K562 (cell line): ENCODE data around the gene ZNF81. TPM values are rescaled to one million over a fixed set of nuclear protein-coding genes. Genes with fewer than 3 reads are reported as not detected.

Source experiments
- ATAC-seq: fragments of 200-7000 bp; cut with Tn5 transposase; 3 replicates; pipeline ENCODE4 v1.9.1; 2020; ENCODE audit warnings: moderate library complexity
- BruUV-seq: library from RNA; stranded (reverse); fragments of 400-500 nt; replicated peaks from 2 replicates; lab custom pipeline; 2021; lab: Mats Ljungman, UMichigan
- CTCF ChIA-PET: fragments of 300-600 bp; formaldehyde crosslinking; extraction: SDS; loops from one replicate; lab custom pipeline; 2021; ENCODE audit warnings: low intra/inter-chr PET ratio; lab: Yijun Ruan, JAX
- POLR2A ChIA-PET: fragments of 300-600, 350-650 bp; sonication (Branson Sonifier 250); formaldehyde crosslinking; extraction: SDS; loops from one replicate; lab custom pipeline; 2021; ENCODE audit warnings: antibody characterized with exemption, inconsistent platforms; lab: Yijun Ruan, JAX
- DNase-seq, 4 experiments: peaks; one replicate each; pipeline versions ENCODE4 v3.0.0 to v3.0.0-alpha.2; 2011 to 2018; ENCODE audit warnings: low spot score in 3 of 4, mixed read lengths in 3 of 4; ENCODE audit errors: extremely low read depth in 1 of 4
- FAIRE-seq: peaks from 2 replicates; lab custom pipeline; 2011; peaks lifted over from hg19 to GRCh38; lab: Jason Lieb, UNC
- H2AFZ ChIP-seq: 2 replicates; pipeline ENCODE4 v1.6.0; 2011; ENCODE audit warnings: low read depth, low read length, control low read depth, inconsistent platforms
- H3K27ac ChIP-seq: fragments of 200-600 bp; 3 replicates; pipeline ENCODE4 v1.8.0; 2011; ENCODE audit warnings: low read depth, mild to moderate bottlenecking, control low read depth, inconsistent platforms, low read length, moderate library complexity, mixed read lengths; ENCODE audit errors: extremely low read depth
- H3K27me3 ChIP-seq, 2 experiments: fragments of 300-600 bp in 1 of 2; 2 replicates in 1 of 2; 3 replicates in 1 of 2; pipeline versions ENCODE4 v1.6.0 to v1.8.0; 2011; ENCODE audit warnings: inconsistent platforms in 2 of 2, low read length in 2 of 2, mild to moderate bottlenecking in 1 of 2, mixed read lengths in 1 of 2, moderate library complexity in 1 of 2; ENCODE audit not compliant: control insufficient read depth in 2 of 2, insufficient read depth in 2 of 2
- H3K36me3 ChIP-seq: fragments of 300-600 bp; 3 replicates; pipeline ENCODE4 v1.8.0; 2011; ENCODE audit warnings: mild to moderate bottlenecking, low read length, inconsistent platforms; ENCODE audit not compliant: control insufficient read depth, insufficient read depth
- H3K4me1 ChIP-seq, 2 experiments: fragments of 200-600 bp in 1 of 2; replicated peaks in 1 of 2; 2 replicates in 1 of 2; 3 replicates in 1 of 2; pipeline versions ENCODE4 v1.5.1 to v1.8.0; 2011; ENCODE audit warnings: inconsistent platforms in 2 of 2, low read length in 2 of 2, mild to moderate bottlenecking in 1 of 2, mixed read lengths in 1 of 2, moderate library complexity in 1 of 2; ENCODE audit not compliant: control insufficient read depth in 2 of 2, insufficient read depth in 2 of 2
- H3K4me2 ChIP-seq: 2 replicates; pipeline ENCODE4 v1.6.1; 2011; ENCODE audit warnings: low read length, control low read depth, inconsistent platforms, mixed read lengths; ENCODE audit not compliant: insufficient read depth
- H3K4me3 ChIP-seq: fragments of 200-600 bp; sonication (generic), shearing (Covaris generic); 2 replicates; pipeline ENCODE4 v1.5.1; 2016; ENCODE audit warnings: control low read depth, inconsistent platforms
- H3K79me2 ChIP-seq: fragments of 200-600 bp; 3 replicates; pipeline ENCODE4 v1.8.0; 2011; ENCODE audit warnings: low read length, inconsistent platforms; ENCODE audit not compliant: control insufficient read depth, insufficient read depth
- H3K9ac ChIP-seq, 2 experiments: 2 replicates each; pipeline versions ENCODE4 v1.6.0 to v1.6.1; 2011; ENCODE audit warnings: low read depth in 2 of 2, low read length in 2 of 2, control low read depth in 1 of 2, inconsistent platforms in 1 of 2, mild to moderate bottlenecking in 1 of 2, mixed read lengths in 1 of 2; ENCODE audit not compliant: insufficient read depth in 1 of 2
- H3K9me1 ChIP-seq: one replicate; pipeline ENCODE4 v1.6.0; 2011; ENCODE audit warnings: inconsistent platforms, mild to moderate bottlenecking, low read length, moderate library complexity; ENCODE audit not compliant: control insufficient read depth, insufficient read depth
- H3K9me3 ChIP-seq: replicated peaks from 2 replicates; pipeline ENCODE4 v1.5.1; 2011; ENCODE audit warnings: low read depth, low read length, inconsistent platforms; ENCODE audit not compliant: control insufficient read depth, insufficient read depth
- H4K20me1 ChIP-seq: replicated peaks from 2 replicates; pipeline ENCODE4 v1.6.1; 2011; ENCODE audit warnings: low read length, inconsistent platforms, mixed read lengths; ENCODE audit not compliant: control insufficient read depth, insufficient read depth
- ETV1 ChIP-seq: fragments of 450-650 bp; conservative IDR thresholded peaks from 2 replicates; pipeline ENCODE4 v1.6.1; 2016; ENCODE audit warnings: missing genetic modification characterization, control low read depth, low read depth, missing compliant biosample characterization
- ETV6 ChIP-seq, 3 experiments: fragments of 150-350 bp in 1 of 3; sonication (generic) in 1 of 3; formaldehyde crosslinking in 1 of 3; IDR thresholded peaks; 2 replicates each; pipeline versions ENCODE4 v1.6.1 to v1.8.0; 2014 to 2022; ENCODE audit warnings: borderline replicate concordance in 2 of 3, low read depth in 2 of 3, antibody characterized with exemption in 1 of 3, low read length in 1 of 3, mild to moderate bottlenecking in 1 of 3, missing genetic modification reagents in 1 of 3
- FIP1L1 ChIP-seq: fragments of 200-400 bp; formaldehyde crosslinking; IDR thresholded peaks from 2 replicates; pipeline ENCODE4 v1.6.1; 2018; ENCODE audit warnings: mild to moderate bottlenecking, low read depth, low read length; ENCODE audit not compliant: poor library complexity, severe bottlenecking
- GABPA ChIP-seq: fragments of 200-800 bp; sonication (Bioruptor generic); conservative IDR thresholded peaks from 2 replicates; pipeline ENCODE4 v1.6.1; 2016; ENCODE audit warnings: low read depth, missing genetic modification characterization, missing compliant biosample characterization
- MTA1 ChIP-seq: fragments of 450-650 bp; IDR thresholded peaks from 2 replicates; pipeline ENCODE4 v1.6.1; 2017; ENCODE audit warnings: borderline replicate concordance
- POLR3G ChIP-seq: IDR thresholded peaks from 2 replicates; pipeline ENCODE4 v1.6.1; 2011; ENCODE audit not compliant: insufficient read length, insufficient replicate concordance; ENCODE audit errors: extremely low read depth
- ZBTB1 ChIP-seq: sonication (generic); formaldehyde crosslinking; IDR thresholded peaks from 2 replicates; pipeline ENCODE4 v1.8.1; 2023; ENCODE audit warnings: missing genetic modification reagents, low read depth, mild to moderate bottlenecking, borderline replicate concordance
- ZNF184 ChIP-seq: sonication (generic); formaldehyde crosslinking; IDR thresholded peaks from 2 replicates; pipeline ENCODE4 v1.5.0; 2020; ENCODE audit warnings: missing genetic modification reagents
- ZNF583 ChIP-seq: fragments of 250-450 bp; sonication (Bioruptor Pico); IDR thresholded peaks from 2 replicates; pipeline ENCODE4 v1.4.0; 2020
- ZNF589 ChIP-seq: fragments of 200-800 bp; sonication (Bioruptor generic); IDR thresholded peaks from 2 replicates; pipeline ENCODE4 v1.6.1; 2016; ENCODE audit warnings: low read depth, missing genetic modification characterization, missing compliant biosample characterization
- WGBS: fragments of 100-300 bp; shearing (Covaris generic); methylation state at CpG from one replicate; pipeline ENCODE4 v1.1.6; 2016; ENCODE audit warnings: low coverage, mixed read lengths; ENCODE audit not compliant: insufficient coverage; ENCODE audit errors: missing lambda C conversion rate; 5-methylcytosine and 5-hydroxymethylcytosine counted together
- in situ Hi-C: fragments of 300-500 bp; cut with MboI; formaldehyde crosslinking; loops from 4 replicates; pipeline ENCODE4 v1.15.0; 2018; ENCODE audit warnings: inconsistent platforms, mixed read lengths
- intact Hi-C: fragments of 100-400 bp; cut with micrococcal nuclease; formaldehyde crosslinking; loops from 2 replicates; pipeline ENCODE4 v1.14.2; 2022
- polyA plus RNA-seq, 8 experiments: library from polyadenylated mRNA; depleted of rRNA in 4 of 8; stranded (reverse) in 5 of 8; unstranded in 3 of 8; fragments of >200 nt; fragmentation: Nextera tagmentation in 2 of 8; fragmentation: Illumina TruSeq in 1 of 8; extraction: Ambion mirVana in 2 of 8; extraction: Trizol in 1 of 8; gene quantifications; 2 replicates each; pipeline versions ENCODE4 v1.2.1 to v1.2.3, GENCODE V29; 2011 to 2014; ENCODE audit warnings: inconsistent platforms in 1 of 8, missing spikeins in 1 of 8
- total RNA-seq, 7 experiments: library from RNA; depleted of rRNA in 6 of 7; stranded (reverse); fragments of >200 nt in 6 of 7; fragmentation: Illumina TruSeq in 2 of 7; extraction: Trizol in 2 of 7; gene quantifications; 2 replicates each; pipeline versions ENCODE4 v1.2.1 to v1.2.3, GENCODE V29; 2011 to 2021; ENCODE audit warnings: low replicate concordance in 1 of 7
- TF ChIP-seq, protein P1 (sequence below), 3 experiments: fragments of 200-800 bp in 1 of 3; fragments of 250-450 bp in 1 of 3; fragments of 450-650 bp in 1 of 3; sonication (Bioruptor Pico) in 1 of 3; sonication (Bioruptor generic) in 1 of 3; formaldehyde crosslinking in 1 of 3; IDR thresholded peaks; 2 replicates each; pipeline versions ENCODE4 v1.6.1 to v1.8.0; 2016 to 2022; ENCODE audit warnings: mild to moderate bottlenecking in 2 of 3, missing genetic modification characterization in 2 of 3, missing compliant biosample characterization in 1 of 3, moderate library complexity in 1 of 3
- TF ChIP-seq, protein P2 (sequence below), 3 experiments: IDR thresholded peaks in 2 of 3; conservative IDR thresholded peaks in 1 of 3; 2 replicates each; pipeline ENCODE4 v1.5.1; 2011 to 2012; ENCODE audit warnings: low read length in 3 of 3, mild to moderate bottlenecking in 3 of 3, control low read depth in 2 of 3, improper control_type of control experiment in 1 of 3, inconsistent platforms in 1 of 3, low read depth in 1 of 3, mixed read lengths in 1 of 3, moderate library complexity in 1 of 3; ENCODE audit not compliant: insufficient read depth in 2 of 3
- TF ChIP-seq, protein P3 (sequence below): sonication (generic); formaldehyde crosslinking; IDR thresholded peaks from 2 replicates; pipeline ENCODE4 v1.8.0; 2023; ENCODE audit warnings: mild to moderate bottlenecking, missing genetic modification reagents
- TF ChIP-seq, protein P4 (sequence below): fragments of 450-650 bp; IDR thresholded peaks from 2 replicates; pipeline ENCODE4 v1.6.1; 2016

ZNF81 gene
- total and polyA plus RNA-seq, 9 of the 15 experiments (the other 6 are each of a cell fraction or from before 2014, with no cell fraction given), result 2.4 to 9.6 (median 4.9) TPM

DNA sequence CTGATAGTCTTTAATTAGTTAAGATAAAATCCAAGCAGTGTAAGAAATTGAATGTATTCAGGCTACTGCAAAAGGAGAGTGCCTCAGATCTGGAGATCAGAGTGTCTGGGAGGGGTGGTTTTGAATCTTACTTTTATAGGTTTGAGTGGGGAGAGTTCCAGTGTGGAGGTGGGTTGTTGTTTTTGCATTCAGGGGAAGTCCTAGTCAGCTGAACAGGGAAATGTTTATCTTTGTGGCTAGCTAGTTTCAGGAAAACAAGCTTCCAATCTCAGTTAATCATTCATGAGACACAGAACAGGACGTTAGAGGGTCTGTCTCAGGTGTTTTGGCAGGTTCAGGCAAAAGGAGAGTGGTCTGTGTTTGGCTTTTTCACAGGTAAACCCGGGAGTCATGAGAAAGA lies 26.0 kb downstream of the ZNF81 start:
- H3K27me3 ChIP-seq, result no peaks in the 10 kb centered on the region
- H3K36me3 ChIP-seq, result no peaks in the 10 kb centered on the region; the same call in 2 of the 3 replicates
- H3K4me3 ChIP-seq, result no peak overlapping the region
- H4K20me1 ChIP-seq, result no peaks in the 10 kb centered on the region
- H3K9me3 ChIP-seq, result no peaks in the 10 kb centered on the region
- 23% methylated on average over 2 of the region's 2 CpGs for WGBS
- in situ Hi-C loops (loop anchor here (25.0 kb wide), 1 partner anchor 625 kb away; the partner anchor contains the start of gene FTSJ1), intact Hi-C loops (no loop called here)
- no peaks in the 10 kb centered on the region for H3K79me2 ChIP-seq
- POLR2A ChIA-PET, result no interaction called here
- FAIRE-seq (no peak), DNase-seq (no peak), ATAC-seq (no peak)
- H3K9ac ChIP-seq, result no peak overlapping the region
- BruUV-seq, result no TSS peak
- CTCF ChIA-PET, result no interaction called here
- no peak overlapping the region for H3K4me2 ChIP-seq
- H3K9me1 ChIP-seq, result no peaks in the 10 kb centered on the region
- no peak overlapping the region for H2AFZ ChIP-seq
- H3K4me1 ChIP-seq, result no peaks in the 10 kb centered on the region
- H3K27ac ChIP-seq, result no peak overlapping the region
- TF ChIP-seq POLR3G (no peak), GABPA (no peak), ZBTB1 (CRISPR knock-in tag) (no peak), FIP1L1 (no peak), ETV6 (IDR thresholded peaks at IDR 0.05; ENCODE audit: borderline replicate concordance in 1 of 2, low read depth in 2 of 2, low read length in 1 of 2) (no peak), ETV6 (CRISPR knock-in tag; IDR thresholded peaks at IDR 0.05; ENCODE audit: borderline replicate concordance) (no peak), ZNF589 (CRISPR knock-in tag) (no peak), ZNF583 (CRISPR knock-in tag) (no peak), ETV1 (tag) (no peak), ZNF184 (CRISPR knock-in tag) (no peak), MTA1 (no peak)
- TF ChIP-seq, protein P1, sequence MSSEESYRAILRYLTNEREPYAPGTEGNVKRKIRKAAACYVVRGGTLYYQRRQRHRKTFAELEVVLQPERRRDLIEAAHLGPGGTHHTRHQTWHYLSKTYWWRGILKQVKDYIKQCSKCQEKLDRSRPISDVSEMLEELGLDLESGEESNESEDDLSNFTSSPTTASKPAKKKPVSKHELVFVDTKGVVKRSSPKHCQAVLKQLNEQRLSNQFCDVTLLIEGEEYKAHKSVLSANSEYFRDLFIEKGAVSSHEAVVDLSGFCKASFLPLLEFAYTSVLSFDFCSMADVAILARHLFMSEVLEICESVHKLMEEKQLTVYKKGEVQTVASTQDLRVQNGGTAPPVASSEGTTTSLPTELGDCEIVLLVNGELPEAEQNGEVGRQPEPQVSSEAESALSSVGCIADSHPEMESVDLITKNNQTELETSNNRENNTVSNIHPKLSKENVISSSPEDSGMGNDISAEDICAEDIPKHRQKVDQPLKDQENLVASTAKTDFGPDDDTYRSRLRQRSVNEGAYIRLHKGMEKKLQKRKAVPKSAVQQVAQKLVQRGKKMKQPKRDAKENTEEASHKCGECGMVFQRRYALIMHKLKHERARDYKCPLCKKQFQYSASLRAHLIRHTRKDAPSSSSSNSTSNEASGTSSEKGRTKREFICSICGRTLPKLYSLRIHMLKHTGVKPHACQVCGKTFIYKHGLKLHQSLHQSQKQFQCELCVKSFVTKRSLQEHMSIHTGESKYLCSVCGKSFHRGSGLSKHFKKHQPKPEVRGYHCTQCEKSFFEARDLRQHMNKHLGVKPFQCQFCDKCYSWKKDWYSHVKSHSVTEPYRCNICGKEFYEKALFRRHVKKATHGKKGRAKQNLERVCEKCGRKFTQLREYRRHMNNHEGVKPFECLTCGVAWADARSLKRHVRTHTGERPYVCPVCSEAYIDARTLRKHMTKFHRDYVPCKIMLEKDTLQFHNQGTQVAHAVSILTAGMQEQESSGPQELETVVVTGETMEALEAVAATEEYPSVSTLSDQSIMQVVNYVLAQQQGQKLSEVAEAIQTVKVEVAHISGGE (CRISPR knock-in tag; IDR thresholded peaks at IDR 0.05), result no peak
- TF ChIP-seq, protein P2, sequence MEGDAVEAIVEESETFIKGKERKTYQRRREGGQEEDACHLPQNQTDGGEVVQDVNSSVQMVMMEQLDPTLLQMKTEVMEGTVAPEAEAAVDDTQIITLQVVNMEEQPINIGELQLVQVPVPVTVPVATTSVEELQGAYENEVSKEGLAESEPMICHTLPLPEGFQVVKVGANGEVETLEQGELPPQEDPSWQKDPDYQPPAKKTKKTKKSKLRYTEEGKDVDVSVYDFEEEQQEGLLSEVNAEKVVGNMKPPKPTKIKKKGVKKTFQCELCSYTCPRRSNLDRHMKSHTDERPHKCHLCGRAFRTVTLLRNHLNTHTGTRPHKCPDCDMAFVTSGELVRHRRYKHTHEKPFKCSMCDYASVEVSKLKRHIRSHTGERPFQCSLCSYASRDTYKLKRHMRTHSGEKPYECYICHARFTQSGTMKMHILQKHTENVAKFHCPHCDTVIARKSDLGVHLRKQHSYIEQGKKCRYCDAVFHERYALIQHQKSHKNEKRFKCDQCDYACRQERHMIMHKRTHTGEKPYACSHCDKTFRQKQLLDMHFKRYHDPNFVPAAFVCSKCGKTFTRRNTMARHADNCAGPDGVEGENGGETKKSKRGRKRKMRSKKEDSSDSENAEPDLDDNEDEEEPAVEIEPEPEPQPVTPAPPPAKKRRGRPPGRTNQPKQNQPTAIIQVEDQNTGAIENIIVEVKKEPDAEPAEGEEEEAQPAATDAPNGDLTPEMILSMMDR (IDR thresholded peaks at IDR 0.05 in 2 of 3, conservative IDR thresholded peaks at IDR 0.05 in 1 of 3; ENCODE audit: insufficient read depth in 2 of 3, low read depth in 1 of 3, low read length in 3 of 3), result no peak
- TF ChIP-seq, protein P3, sequence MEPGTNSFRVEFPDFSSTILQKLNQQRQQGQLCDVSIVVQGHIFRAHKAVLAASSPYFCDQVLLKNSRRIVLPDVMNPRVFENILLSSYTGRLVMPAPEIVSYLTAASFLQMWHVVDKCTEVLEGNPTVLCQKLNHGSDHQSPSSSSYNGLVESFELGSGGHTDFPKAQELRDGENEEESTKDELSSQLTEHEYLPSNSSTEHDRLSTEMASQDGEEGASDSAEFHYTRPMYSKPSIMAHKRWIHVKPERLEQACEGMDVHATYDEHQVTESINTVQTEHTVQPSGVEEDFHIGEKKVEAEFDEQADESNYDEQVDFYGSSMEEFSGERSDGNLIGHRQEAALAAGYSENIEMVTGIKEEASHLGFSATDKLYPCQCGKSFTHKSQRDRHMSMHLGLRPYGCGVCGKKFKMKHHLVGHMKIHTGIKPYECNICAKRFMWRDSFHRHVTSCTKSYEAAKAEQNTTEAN (CRISPR knock-in tag), result no peak
- TF ChIP-seq, protein P4, sequence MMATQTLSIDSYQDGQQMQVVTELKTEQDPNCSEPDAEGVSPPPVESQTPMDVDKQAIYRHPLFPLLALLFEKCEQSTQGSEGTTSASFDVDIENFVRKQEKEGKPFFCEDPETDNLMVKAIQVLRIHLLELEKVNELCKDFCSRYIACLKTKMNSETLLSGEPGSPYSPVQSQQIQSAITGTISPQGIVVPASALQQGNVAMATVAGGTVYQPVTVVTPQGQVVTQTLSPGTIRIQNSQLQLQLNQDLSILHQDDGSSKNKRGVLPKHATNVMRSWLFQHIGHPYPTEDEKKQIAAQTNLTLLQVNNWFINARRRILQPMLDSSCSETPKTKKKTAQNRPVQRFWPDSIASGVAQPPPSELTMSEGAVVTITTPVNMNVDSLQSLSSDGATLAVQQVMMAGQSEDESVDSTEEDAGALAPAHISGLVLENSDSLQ, result no peak
